Activated CD4-positive, CD25-positive, alpha-beta regulatory T cell treated with anti-CD3 and anti-CD28 coated beads, Interleukin-2, amount 50 U/mL, for 16 hours (primary cell): Measurements from ENCODE around the gene ALG2.

Experiments used
- DNase-seq: peaks from one replicate; pipeline ENCODE4 v3.0.0-alpha.2; 2020; ENCODE audit warnings: low read depth, low spot score

ALG2 gene

DNA sequence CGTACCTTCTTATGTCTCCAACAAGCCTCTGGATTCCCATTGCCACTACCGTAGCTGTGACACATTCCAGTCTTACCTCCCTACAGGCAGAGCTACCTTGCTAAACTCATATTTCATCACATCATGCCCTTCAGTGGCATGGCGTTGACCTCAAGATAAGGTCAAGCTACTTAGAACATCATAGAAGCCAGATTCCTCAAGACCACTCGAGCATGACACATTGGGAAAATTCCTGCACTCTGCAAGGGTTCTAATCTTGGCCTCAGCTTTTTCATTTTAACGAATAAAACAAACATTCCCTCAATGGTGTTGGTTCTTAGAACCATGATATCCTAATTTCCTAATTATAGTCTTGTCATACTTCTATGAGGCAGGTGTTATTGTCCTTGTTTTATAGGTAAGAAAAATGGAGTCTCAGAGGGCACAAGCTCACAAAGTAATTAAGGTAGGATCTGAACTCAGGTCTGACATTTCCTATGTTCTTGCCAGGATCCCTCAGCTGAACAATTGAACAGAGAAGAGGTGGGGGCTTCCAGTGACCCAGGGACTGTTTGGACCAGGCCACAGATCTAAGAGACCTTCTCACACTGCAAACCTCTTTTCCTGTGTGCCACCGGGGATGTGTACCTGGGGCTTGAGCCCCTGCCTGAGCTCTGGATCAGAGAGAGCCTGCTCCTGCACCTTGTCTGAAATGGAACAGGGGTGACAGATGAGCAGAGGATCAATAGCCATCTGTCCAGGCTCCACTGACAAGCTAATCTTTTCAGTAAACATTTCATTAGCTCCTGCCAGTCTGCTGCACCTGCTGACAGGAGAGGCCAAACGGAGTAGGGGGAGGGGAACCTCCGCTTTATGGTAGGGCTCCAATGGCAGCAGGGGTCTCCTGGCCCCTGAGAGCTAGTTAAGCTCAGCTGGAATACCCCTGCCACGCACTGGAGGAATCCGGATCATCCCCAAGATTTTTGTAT, 49.3 kb downstream of the ALG2 start:
- DNase-seq = no peak

GRCh38 chr9:99171225-99172123, 50.3 kb downstream of the ALG2 start:
- no peak for DNase-seq

DNA sequence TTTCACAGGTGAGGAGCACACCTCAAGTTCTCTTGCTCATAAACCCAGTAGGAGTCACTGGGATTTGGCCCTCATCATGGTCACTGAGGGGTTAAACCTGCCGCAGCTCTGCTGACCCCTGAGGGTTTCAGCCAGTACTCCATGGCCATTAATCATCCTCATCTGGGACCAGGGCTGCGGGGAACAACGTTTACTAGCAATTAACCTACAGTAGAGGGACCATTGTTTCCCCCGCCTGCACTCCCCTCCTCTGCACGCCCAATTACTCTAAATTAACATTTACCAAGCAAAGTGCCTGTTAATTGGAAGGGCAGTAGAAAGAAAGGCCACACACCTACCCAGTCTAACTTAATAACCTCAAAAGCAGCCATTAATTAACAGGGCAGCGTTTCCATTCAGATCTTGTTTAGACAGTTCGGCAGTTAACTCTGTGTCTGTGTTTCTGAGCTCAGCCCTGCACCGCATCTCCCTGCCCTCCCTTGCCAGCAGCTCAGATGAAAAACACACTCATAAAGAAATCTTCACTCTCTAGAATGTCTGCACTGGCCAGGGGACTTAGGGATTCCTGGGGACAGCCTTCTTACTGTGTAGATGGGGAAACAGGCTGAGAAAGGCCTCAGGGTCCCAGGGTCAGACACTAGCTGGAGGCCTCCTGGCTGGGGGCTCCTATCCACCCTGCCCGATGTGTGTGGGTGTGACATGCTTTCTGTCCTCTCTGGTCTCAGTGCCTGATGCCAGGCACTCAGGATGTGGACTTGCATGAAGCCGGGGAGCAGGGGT, 51.6 kb downstream of the ALG2 start:
- no peak for DNase-seq

DNA sequence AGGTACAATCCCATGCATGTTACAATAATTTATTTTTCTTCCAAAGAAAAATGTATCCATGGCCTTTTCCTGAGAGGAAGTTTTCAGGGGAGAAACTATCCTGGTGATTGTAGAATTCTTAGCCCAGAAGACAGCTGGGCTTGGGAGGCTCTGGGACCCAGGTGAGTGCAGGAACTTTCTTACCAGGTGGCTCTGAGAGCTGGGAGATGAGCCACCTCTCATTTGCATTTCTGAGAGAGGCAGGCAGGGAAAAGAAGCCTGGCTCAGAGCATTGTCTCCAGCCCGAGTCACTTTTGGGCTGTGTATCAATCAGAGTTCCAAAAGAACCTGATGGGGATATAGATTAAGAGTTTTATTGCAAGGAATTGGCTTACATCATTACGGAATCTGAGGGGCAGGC, 52.7 kb downstream of the ALG2 start:
- no peak for DNase-seq

GRCh38 chr9:99167694-99168093, 54.0 kb downstream of the ALG2 start:
- DNase-seq = no peak

GRCh38 chr9:99167119-99167518, 54.6 kb downstream of the ALG2 start:
- no peak for DNase-seq
